Glomerular visceral epithelial cell (primary cell): ENCODE measurements around the gene PPP6R1.
"Not testable (repeated sequence)": the region's sequence is repeated elsewhere in the genome, so short reads cannot be mapped to it uniquely, and the experiment has no call there.

Source experiments
- DNase-seq: peaks from one replicate; pipeline ENCODE4 v3.0.0-alpha.2; 2016; ENCODE audit errors: extremely low spot score

The PPP6R1 gene

GRCh38 chr19:55223291-55224037 is 35.4 kb downstream of the PPP6R1 start:
- DNase-seq: no peak

- DNase-seq: no peak
These were observed 38.3 kb downstream of the PPP6R1 start for GRCh38 chr19:55220525-55220924.

DNA sequence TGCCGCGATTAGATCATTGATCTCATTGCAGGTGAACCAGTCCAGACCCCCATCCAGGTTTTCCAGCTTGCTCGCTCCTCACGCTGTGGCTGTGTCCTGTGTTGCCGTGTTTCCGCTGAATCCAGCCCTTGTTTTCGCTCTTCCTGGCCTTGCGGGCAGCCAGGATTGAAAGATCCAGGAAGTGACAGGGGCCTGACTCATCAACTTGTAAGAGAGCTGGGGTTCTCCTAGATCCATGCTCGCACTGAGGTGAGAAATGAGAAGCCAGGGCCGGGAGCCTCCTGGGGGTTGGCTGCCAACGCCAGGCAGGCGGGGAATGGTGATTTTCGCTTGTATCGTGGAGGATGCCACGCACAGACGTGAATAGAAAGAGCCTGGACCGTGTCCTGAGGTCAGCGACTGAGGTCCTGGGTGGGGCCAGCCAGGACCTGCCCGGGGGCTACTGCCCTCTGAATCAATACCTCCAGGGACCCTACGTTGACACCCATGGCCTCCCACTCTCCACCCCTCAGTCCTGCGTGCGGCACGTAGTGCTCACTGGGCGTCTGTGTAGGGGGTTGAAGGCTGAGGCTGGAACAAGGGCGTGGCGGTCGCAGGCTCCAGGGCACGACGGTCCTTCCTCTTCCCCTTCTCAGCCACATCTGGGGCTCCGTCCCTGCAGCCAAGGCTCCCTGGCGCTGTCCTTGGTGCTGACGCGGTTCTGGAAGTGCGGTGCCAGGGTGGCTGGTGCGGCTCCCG is 42.2 kb downstream of the PPP6R1 start:
- DNase-seq: peak; percentile 98

- DNase-seq: no peak
These were observed 45.3 kb downstream of the PPP6R1 start for GRCh38 chr19:55213547-55213946.

DNA sequence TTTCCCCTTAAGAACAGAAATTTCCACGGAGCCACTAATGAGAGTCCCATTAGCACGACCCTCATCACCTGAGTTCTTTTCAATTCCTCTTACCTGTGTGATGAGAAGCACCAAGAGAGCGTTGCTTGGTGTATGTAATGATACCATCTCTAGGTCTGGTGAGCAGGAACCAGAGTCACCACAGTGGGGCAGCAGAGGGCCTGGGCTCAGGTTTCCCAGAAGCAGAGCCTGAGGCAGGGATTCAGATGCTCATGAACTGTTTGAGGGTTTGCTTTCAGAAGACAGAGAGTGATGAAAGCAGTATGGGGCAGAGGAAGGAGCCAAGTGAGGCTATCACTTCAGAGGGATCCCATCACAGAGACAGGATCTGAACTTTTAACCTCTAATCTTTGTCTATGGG is 46.4 kb downstream of the PPP6R1 start:
- peak; percentile 70 for DNase-seq

GRCh38 chr19:55209693-55210472 is 48.9 kb downstream of the PPP6R1 start:
- DNase-seq: peak; percentile 75

DNA sequence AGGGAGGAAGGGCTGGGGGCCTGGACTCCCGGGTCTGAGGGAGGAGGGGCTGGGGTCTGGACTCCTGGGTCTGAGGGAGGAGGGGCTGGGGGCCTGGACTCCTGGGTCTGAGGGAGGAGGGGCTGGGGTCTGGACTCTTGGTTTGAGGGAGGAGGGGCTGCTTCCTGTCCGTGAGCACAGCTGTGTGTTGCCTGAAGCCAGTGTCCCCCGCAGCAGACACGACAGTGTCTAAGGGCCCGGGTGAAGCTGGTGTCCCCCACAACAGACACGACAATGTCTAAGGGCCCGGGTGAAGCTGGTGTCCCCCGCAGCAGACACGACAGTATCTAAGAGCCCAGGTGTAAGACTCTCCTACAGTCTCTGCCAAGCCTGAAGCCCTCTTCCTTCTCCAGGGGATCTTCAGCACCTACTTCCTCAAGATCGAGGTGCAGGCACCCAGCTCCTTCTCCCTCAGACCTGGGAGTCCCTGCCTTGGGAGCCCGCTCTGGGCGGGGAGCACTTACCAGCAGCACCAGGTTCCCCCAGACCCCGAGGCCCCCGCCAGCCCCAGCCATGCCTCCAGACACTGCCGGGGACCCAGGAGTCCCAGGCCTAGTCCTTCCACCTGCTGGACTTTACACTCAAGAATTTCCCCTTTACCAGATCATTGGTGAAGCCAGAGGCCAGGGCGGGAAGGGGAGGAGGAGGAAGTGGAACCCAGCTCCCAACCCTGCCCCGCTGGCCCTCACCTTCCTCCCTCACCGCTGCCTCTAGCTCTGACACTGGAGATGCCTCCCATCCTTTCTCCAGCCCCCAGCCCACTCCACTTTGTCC is 49.7 kb downstream of the PPP6R1 start, which contains the start of gene PTPRH:
Gene PTPRH, minus strand, starts transcription at position 622 of the 813 bp plus-strand sequence. Its CDS starts 68 bp downstream, at position 554.
- DNase-seq: no peak

DNA sequence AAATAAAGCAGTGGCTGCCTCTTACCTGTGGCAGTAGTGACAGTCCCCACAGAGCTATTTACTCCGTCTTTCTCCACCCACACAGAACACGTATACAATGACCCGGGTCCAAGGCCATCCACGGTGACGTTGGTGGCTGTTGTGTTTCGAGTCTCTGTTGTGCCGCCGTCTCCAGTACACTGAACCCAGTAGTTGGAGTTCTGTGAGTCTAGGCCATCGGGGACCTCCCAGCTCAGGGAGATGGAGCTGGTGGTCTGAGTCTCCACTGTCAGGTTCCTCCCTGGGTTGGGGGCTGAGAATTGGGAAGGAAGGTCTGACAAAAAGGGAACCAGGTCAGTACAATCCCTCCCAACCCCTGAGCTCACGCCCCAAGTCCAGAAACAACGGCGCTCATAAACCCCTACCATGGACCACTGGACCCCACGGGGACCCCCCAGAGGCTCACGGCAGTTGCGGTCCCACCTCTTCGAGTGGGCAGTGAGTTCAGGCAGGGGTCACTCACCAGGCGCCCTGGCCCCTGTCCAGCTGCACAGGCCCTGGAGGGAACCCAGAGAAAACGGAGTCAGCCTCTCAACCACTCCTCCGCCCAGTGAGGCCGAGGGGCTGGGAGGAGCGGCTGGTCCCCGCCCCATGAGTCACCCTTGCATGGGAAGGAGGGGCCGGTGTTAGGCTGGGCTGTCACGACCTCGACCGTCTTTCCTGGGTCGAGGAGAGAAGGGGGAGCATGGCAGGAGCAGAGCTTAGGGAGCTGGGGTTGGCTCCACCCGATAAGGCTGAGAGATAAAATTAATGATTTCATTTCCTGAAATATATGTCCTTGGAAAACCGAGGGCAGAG is 51.9 kb downstream of the PPP6R1 start:
- DNase-seq: peak; percentile 85

DNA sequence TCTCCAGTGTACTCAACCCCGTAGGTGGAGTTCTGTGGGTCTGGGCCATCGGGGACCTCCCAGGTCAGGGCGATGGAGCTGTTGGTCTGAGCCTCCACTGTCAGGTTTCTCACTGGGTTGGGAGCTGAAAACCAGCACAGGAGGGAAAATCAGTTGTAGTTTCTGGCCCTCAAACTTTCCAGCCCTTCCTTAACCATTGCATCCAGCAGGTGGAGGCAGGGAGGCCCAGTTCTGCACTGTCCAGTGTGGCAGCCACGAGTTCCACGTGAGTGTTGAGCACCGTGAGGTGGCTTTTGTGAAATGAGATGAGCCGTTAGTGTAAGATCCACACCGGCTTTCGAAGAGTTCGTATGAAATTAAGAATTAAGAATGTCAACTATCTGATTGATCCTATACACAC is 56.6 kb downstream of the PPP6R1 start:
- not testable (repeated sequence) for DNase-seq

GRCh38 chr19:55199620-55200204 is 59.1 kb downstream of the PPP6R1 start:
- DNase-seq: no peak

DNA sequence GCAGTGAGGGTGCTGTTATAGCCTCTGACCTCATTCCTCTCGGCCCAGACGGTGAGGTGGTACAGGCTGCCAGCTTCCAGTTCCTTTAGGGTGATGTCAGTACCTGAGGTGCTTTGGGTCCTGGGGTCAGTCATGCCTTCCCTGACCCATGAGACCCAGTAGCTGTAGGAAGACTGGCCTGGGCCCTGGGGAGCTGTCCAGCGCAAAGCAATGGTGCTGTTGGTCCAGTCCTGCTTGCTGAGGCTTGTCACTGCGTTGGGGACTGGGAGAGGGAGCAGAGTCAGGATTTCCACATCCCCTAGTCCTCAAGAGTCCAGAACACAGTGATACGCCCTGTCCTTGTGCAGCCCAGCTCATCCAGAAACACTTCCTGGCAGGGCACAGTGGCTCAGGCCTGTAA is 60.2 kb downstream of the PPP6R1 start:
- no peak for DNase-seq

DNA sequence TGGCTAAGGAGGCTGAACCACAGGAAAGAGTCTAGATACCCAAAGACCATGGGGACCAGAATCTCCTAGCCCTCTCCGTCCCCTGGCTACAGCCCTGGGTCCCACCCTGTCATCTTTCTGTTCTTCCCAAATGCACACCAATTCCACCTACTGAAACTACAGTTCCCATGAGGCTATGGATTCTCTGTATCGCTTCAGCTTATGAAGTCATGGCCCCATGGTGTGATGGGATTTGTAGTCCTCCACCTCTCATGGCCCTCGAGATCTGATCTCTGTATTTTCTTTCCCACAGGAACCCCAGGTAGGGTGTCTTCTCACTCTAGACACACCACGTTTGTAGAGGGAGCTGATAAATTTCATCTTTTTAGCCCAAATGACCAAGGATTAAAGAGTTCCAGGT is 61.3 kb downstream of the PPP6R1 start:
- DNase-seq: no peak

DNA sequence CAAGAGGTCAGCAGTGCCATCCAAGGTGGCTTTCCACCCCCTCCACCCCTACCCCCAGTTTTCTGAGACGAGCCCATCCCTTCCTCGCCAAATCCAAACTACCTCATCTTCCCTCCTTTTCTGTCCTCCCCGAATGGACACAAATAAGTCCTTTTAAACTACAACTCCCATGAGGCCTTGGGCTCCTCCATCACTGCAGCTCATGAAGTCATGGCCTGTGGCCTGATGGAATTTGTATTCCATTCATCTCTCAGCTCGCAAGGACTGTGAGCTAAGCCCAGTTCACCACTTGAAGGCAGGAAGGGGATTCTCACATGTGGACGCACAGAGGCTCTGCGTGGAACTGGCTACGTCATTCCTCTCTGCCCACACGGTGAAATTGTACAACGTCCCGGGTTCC is 62.0 kb downstream of the PPP6R1 start:
- DNase-seq: no peak

DNA sequence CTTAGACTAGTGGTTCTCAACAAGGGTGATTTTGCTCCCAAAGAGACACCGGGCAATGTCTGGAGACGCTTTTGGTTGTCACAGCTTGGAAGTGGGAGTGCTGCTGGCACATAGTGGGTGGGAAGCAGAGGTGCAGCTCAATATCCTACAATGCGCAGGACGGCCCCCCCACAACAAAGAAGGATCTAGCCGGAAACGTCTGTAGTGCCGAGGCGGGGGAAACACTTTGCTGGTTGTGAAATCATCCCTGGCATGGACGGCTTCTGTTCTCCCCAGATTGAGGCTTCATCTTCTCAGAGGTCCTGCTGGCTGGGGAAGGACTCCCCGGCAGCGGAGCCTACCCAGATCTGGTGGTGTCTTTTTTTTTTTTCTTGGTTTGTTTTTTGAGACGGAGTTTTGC is 65.3 kb downstream of the PPP6R1 start:
- no peak for DNase-seq

DNA sequence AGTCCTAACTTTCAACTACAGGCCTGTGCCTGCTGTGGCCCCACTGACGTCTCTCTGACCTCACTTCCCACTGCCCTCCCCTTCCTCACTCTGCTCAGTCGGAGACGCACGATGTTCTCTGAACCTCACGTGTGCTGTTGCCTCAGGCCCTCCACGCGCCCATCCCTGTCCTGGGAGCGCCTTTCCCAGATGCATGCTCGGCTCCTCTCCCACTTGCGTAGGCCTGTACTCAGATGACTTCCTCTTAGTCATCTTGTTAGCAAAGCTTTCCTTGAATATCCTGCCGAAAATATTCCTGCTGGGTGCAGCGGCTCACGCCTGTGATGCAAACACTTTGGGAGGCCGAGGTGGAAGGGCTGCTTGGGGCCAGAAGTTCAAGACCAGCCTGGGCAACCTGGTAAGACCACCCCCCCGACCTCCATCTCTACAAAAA is 69.4 kb downstream of the PPP6R1 start:
- DNase-seq: peak; percentile 15

- DNase-seq: no peak
These were observed 70.2 kb downstream of the PPP6R1 start for GRCh38 chr19:55188625-55189024.

DNA sequence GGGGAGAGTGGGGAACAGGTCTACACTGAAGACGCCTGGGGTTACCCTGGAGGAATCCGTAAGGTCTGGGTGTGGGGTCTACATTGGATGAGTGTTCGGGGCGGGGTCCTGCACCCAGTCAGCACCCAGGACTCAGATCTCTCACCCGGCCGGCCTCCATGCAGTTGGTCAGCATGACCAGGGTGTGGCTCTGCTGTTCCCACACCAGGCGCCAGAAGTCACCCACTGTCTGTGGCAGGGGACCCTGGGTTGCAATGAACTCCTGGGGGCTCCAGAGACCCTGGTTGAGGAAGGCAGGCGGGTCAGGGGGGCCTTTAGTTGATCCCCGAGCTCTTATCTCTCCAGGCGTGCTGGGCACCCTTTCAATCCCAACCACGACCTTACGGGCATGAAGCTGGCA is 72.7 kb downstream of the PPP6R1 start:
- no peak for DNase-seq

DNA sequence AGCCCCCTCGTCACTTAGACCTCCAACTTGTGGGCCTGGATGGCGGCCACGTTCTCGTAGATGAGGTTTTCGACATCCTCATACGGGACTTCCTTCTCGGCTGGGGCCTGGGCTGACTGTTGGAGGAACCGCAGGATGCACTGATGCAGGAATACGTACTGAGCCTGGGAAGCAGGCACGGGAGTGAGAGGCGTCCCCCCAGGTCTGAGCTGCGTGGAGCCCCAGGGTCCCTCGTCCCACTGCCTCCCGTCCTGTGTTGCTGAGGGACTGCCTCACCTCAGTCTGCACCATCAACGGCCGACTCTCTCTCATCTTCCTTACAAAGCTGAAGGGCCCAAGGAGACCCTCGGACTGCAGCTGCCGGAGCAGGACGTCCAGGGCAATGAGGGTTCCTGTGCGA is 77.1 kb downstream of the PPP6R1 start:
- DNase-seq: no peak
